ENCODE measurements around the gene THUMPD2.

THUMPD2 gene

GRCh38 chr2:39736640-39737039 is 42.4 kb downstream of the THUMPD2 start:
- peak; percentile 96 for DNase-seq (ENCODE audit: low read depth)
- no peak for TF ChIP-seq CTCF (conservative IDR thresholded peaks at IDR 0.05; ENCODE audit: low read length)
- peak overlapping the region; percentile 2; the same call in 1 of the 2 replicates for H3K4me3 ChIP-seq (ENCODE audit: low read length)

GRCh38 chr2:39735648-39736047 is 43.4 kb downstream of the THUMPD2 start:
- peak; percentile 64 for DNase-seq (ENCODE audit: low read depth)
- H3K4me3 ChIP-seq (ENCODE audit: low read length) = no peak overlapping the region
- TF ChIP-seq CTCF (conservative IDR thresholded peaks at IDR 0.05; ENCODE audit: low read length) = no peak

GRCh38 chr2:39734445-39734844 is 44.6 kb downstream of the THUMPD2 start:
- no peak for TF ChIP-seq CTCF (conservative IDR thresholded peaks at IDR 0.05; ENCODE audit: low read length)

GRCh38 chr2:39733070-39733674 is 45.9 kb downstream of the THUMPD2 start:
- H3K4me3 ChIP-seq (ENCODE audit: low read length) = no peak overlapping the region
- no peak for TF ChIP-seq CTCF (conservative IDR thresholded peaks at IDR 0.05; ENCODE audit: low read length)
- peak; percentile 85 for DNase-seq (ENCODE audit: low read depth)

More at GRCh38 chr2:39734445-39734844, 44.6 kb downstream of the THUMPD2 start:
- no peak overlapping the region for H3K4me3 ChIP-seq (ENCODE audit: low read length)
- DNase-seq (ENCODE audit: low read depth) = no peak

- no peak for DNase-seq (ENCODE audit: low read depth)
- no peak overlapping the region for H3K4me3 ChIP-seq (ENCODE audit: low read length)
- no peak for TF ChIP-seq CTCF (conservative IDR thresholded peaks at IDR 0.05; ENCODE audit: low read length)
Observed at GRCh38 chr2:39732482-39732881, 46.6 kb downstream of the THUMPD2 start.

GRCh38 chr2:39731546-39731945 is 47.5 kb downstream of the THUMPD2 start:
- H3K4me3 ChIP-seq (ENCODE audit: low read length) = no peak overlapping the region

More at GRCh38 chr2:39731546-39731945, 47.5 kb downstream of the THUMPD2 start:
- DNase-seq (ENCODE audit: low read depth) = no peak
- TF ChIP-seq CTCF (conservative IDR thresholded peaks at IDR 0.05; ENCODE audit: low read length) = no peak
